OCI-LY1 (cell line): Measurements from ENCODE around the gene PXT1.

Experiments used
- H2AFZ ChIP-seq: fragments of 200-600 bp; sonication (generic), shearing (Covaris generic); 2 replicates; pipeline ENCODE4 v1.6.0; 2014; ENCODE audit warnings: antibody characterized with exemption, mild to moderate bottlenecking, low read length
- H3F3A ChIP-seq: fragments of 200-600 bp; sonication (generic), shearing (Covaris generic); 2 replicates; pipeline ENCODE4 v1.6.0; 2014; ENCODE audit warnings: mild to moderate bottlenecking, antibody characterized with exemption, low read length, moderate library complexity; ENCODE audit not compliant: insufficient read depth
- H3K27ac ChIP-seq: fragments of 200-600 bp; sonication (generic); 2 replicates; pipeline ENCODE4 v1.5.1; 2014; ENCODE audit warnings: low read length, mixed run types, mild to moderate bottlenecking, low read depth; ENCODE audit not compliant: poor library complexity, severe bottlenecking
- H3K27me3 ChIP-seq: fragments of 200-600 bp; sonication (generic); 2 replicates; pipeline ENCODE4 v1.6.0; 2014; ENCODE audit warnings: antibody characterized with exemption, mild to moderate bottlenecking, low read length, moderate library complexity; ENCODE audit not compliant: insufficient read depth
- H3K36me3 ChIP-seq: fragments of 200-600 bp; sonication (generic); 2 replicates; pipeline ENCODE4 v1.6.1; 2014; ENCODE audit warnings: mild to moderate bottlenecking, antibody characterized with exemption, low read length, moderate library complexity, mixed read lengths; ENCODE audit not compliant: insufficient read depth
- H3K4me1 ChIP-seq: fragments of 200-600 bp; sonication (generic); 2 replicates; pipeline ENCODE4 v1.5.1; 2014; ENCODE audit warnings: mild to moderate bottlenecking, low read length, moderate library complexity; ENCODE audit not compliant: insufficient read depth, severe bottlenecking
- H3K4me2 ChIP-seq: fragments of 200-600 bp; sonication (generic), shearing (Covaris generic); 2 replicates; pipeline ENCODE4 v1.6.1; 2014; ENCODE audit warnings: low read length
- H3K4me3 ChIP-seq: fragments of 200-600 bp; sonication (generic); 2 replicates; pipeline ENCODE4 v1.5.1; 2014; ENCODE audit warnings: low read length, low read depth, mild to moderate bottlenecking, mixed read lengths; ENCODE audit not compliant: poor library complexity, severe bottlenecking
- H3K79me2 ChIP-seq: fragments of 200-600 bp; shearing (Covaris generic); 2 replicates; pipeline ENCODE4 v1.6.1; 2016; ENCODE audit warnings: mixed run types, low read length, mixed read lengths; ENCODE audit not compliant: insufficient read depth
- H3K9ac ChIP-seq: fragments of 200-600 bp; sonication (generic), shearing (Covaris generic); 2 replicates; pipeline ENCODE4 v1.6.1; 2014; ENCODE audit warnings: mild to moderate bottlenecking, low read length, mixed read lengths
- H3K9me2 ChIP-seq: fragments of 200-600 bp; sonication (generic), shearing (Covaris generic); 2 replicates; pipeline ENCODE4 v1.6.1; 2014; ENCODE audit warnings: low read depth, mild to moderate bottlenecking, low read length, mixed read lengths
- H3K9me3 ChIP-seq: fragments of 200-600 bp; shearing (Covaris generic); 2 replicates; pipeline ENCODE4 v1.6.1; 2014; ENCODE audit warnings: low read length, mixed read lengths
- H4K20me1 ChIP-seq: fragments of 200-600 bp; sonication (generic), shearing (Covaris generic); 2 replicates; pipeline ENCODE4 v1.6.0; 2016; ENCODE audit warnings: mild to moderate bottlenecking, low read length; ENCODE audit not compliant: insufficient read depth
- CTCF ChIP-seq: fragments of 200-600 bp; sonication (generic), shearing (Covaris generic); IDR thresholded peaks from 2 replicates; pipeline ENCODE4 v1.5.1; 2017; ENCODE audit warnings: mild to moderate bottlenecking, antibody characterized with exemption, low read length, moderate library complexity, mixed read lengths
- EZH2 ChIP-seq: fragments of 200-600 bp; sonication (generic), shearing (Covaris generic); IDR thresholded peaks from 2 replicates; pipeline ENCODE4 v1.8.0; 2017; ENCODE audit warnings: borderline replicate concordance, mixed run types, mild to moderate bottlenecking, antibody characterized with exemption, low read length, moderate library complexity, mixed read lengths

Gene PXT1

DNA sequence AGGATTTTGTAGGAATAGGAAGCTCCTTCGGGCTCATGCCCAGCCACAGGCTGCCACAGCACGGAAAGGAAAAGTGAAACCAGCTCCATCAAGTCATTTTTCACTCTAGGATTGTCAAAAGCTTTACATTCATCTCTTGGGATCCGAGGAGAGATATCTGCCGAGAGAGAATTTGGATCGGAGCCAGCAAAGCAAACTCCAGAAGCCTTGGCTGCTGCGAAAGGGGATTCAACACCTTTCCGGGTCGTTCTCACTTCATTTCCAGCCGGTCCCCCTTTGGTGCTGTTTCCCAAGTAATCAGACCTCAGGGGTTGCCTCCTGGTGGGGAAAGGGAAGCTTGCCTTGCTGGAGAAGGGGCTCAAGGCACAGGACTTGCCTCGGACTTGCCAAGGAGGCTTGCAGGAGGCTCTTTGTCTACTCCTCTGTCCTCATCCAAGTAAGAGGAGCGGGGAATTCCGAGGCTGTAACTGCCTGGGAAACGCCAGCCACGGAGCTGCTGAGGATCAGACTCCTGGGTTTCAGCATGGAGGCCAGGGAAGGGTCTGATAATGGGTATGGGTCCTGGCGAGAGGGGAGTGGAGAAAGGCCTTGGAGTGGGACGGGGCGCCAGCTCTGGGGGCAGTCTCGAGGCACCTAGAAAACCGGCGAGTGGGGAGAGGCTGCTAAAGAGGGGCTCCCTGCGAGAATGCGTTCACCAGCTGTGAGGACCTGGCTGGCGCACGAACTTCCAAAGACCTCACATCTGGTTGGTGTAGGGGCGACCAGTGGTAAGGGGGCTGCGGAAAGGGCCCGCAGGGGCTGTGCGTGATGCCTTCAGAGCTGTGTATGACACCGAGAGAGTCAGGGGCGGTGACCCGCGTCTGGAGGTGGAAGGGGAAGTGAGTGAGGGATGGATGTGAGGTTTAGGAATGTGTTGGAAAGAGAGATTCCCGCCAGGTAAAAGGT is 55.9 kb downstream of the PXT1 start:
- TF ChIP-seq EZH2 (no peak), CTCF (no peak)
- Histone ChIP-seq H3K9ac (no peak overlapping the region), H2AFZ (no peak overlapping the region), H4K20me1 (no peaks in the 10 kb centered on the region), H3K27ac (no peak overlapping the region), H3K9me2 (no peaks in the 10 kb centered on the region), H3K4me3 (no peak overlapping the region), H3K9me3 (no peaks in the 10 kb centered on the region), H3F3A (no peaks in the 10 kb centered on the region), H3K36me3 (no peaks in the 10 kb centered on the region), H3K27me3 (no peaks in the 10 kb centered on the region), H3K4me1 (no peaks in the 10 kb centered on the region), H3K4me2 (0 out of 2 replicates have a peak overlapping the region, but pooled peaks have one; percentile 5), H3K79me2 (no peaks in the 10 kb centered on the region)

DNA sequence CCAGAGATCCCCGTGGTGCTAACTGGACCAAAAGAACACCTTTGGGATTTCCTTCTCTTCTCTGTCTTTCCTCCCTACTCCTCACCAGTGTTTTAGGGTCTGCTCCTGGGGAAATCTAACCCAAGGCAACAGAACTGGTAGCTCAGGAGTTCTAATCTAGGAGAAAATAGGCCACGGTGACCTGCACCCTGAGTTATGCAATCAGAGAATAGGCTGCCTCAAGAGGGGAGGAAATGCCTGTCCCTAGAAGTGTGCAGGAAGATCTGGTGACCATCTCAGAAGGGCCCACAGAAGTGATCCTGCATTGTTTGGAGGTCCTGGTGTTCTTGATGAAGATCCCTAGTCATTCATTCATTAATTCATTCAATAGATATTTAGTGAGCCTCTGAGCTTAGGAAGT is 58.6 kb downstream of the PXT1 start:
- Histone ChIP-seq H3F3A (no peaks in the 10 kb centered on the region), H2AFZ (no peak overlapping the region), H3K4me3 (no peak overlapping the region), H3K79me2 (no peaks in the 10 kb centered on the region), H4K20me1 (no peaks in the 10 kb centered on the region), H3K9me2 (no peaks in the 10 kb centered on the region), H3K4me2 (no peak overlapping the region), H3K27ac (no peak overlapping the region), H3K36me3 (no peaks in the 10 kb centered on the region), H3K4me1 (no peaks in the 10 kb centered on the region), H3K27me3 (0 out of 2 replicates have a peak, but pooled peaks cover 5% of the 10 kb centered on the region), H3K9ac (no peak overlapping the region), H3K9me3 (no peaks in the 10 kb centered on the region)
- TF ChIP-seq EZH2 = no peak
- TF ChIP-seq CTCF = no peak

DNA sequence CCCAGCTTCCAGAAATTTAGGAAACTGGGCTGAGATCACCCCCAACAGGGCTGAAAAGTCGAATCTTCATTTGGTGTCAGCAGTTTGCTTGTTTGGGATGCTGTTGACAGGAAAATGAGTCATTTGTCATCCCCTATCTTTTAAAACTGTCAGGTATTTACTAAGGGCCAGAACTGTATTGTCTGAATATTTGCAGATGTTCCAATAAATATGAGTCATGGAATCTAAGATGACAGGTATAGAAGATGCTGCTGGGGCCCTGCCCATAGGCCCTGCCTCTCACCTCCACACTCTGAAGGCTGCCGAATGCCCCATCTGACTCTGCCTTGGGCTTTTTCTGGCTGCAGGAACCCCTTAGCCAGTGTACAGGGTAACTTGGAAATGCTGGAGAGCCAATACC is 59.0 kb downstream of the PXT1 start:
- Histone ChIP-seq H3K4me3 (no peak overlapping the region), H3K27ac (no peak overlapping the region), H3K9ac (no peak overlapping the region), H3K4me1 (no peaks in the 10 kb centered on the region), H3K27me3 (peaks cover 5% of the 10 kb centered on the region; the same call in 1 of the 2 replicates), H3F3A (no peaks in the 10 kb centered on the region), H3K9me3 (no peaks in the 10 kb centered on the region), H3K36me3 (no peaks in the 10 kb centered on the region), H3K4me2 (no peak overlapping the region), H2AFZ (no peak overlapping the region), H3K79me2 (no peaks in the 10 kb centered on the region), H3K9me2 (no peaks in the 10 kb centered on the region), H4K20me1 (no peaks in the 10 kb centered on the region)
- TF ChIP-seq CTCF = no peak
